Liver (tissue), 9 donors: ENCODE measurements around the gene TIA1. TPM values are rescaled to one million over a fixed set of nuclear protein-coding genes. Genes with fewer than 3 reads are reported as not detected.

Experiments used
- DNase-seq: peaks from one replicate; pipeline ENCODE4 v3.0.0-alpha.2; 2017; ENCODE audit warnings: low spot score
- H3K27ac ChIP-seq, 2 donors: one replicate each; pipeline ENCODE4 v1.7.0; 2013; ENCODE audit warnings: inconsistent platforms in 2 of 2, low read length in 2 of 2, control low read depth in 1 of 2, low read depth in 1 of 2, mild to moderate bottlenecking in 1 of 2
- H3K27me3 ChIP-seq, 4 donors: one replicate each; pipeline versions ENCODE4 v1.6.1 to v1.7.0; 2013; ENCODE audit warnings: low read length in 3 of 4, inconsistent platforms in 1 of 4, mild to moderate bottlenecking in 1 of 4, moderate library complexity in 1 of 4; ENCODE audit not compliant: control insufficient read depth in 4 of 4, insufficient read depth in 4 of 4
- H3K36me3 ChIP-seq, 4 donors: one replicate each; pipeline versions ENCODE4 v1.6.1 to v1.7.0; 2013; ENCODE audit warnings: low read length in 3 of 4, mild to moderate bottlenecking in 3 of 4, low read depth in 1 of 4, moderate library complexity in 1 of 4; ENCODE audit not compliant: control insufficient read depth in 4 of 4, insufficient read depth in 3 of 4
- H3K4me1 ChIP-seq, 4 donors: one replicate each; pipeline versions ENCODE4 v1.6.1 to v1.7.0; 2013; ENCODE audit warnings: low read length in 3 of 4, mild to moderate bottlenecking in 3 of 4, moderate library complexity in 1 of 4; ENCODE audit not compliant: control insufficient read depth in 4 of 4, insufficient read depth in 4 of 4
- H3K4me3 ChIP-seq, 3 donors: one replicate each; pipeline versions ENCODE4 v1.6.1 to v1.7.0; 2013; ENCODE audit warnings: low read length in 3 of 3, control low read depth in 1 of 3, low read depth in 1 of 3, mild to moderate bottlenecking in 1 of 3
- H3K9ac ChIP-seq, 2 donors: one replicate each; pipeline ENCODE4 v1.7.0; 2013; ENCODE audit warnings: low read length in 2 of 2, mild to moderate bottlenecking in 2 of 2, moderate library complexity in 2 of 2, control low read depth in 1 of 2, low read depth in 1 of 2
- H3K9me3 ChIP-seq, 4 donors: one replicate each; pipeline versions ENCODE4 v1.6.1 to v1.7.0; 2013; ENCODE audit warnings: low read length in 3 of 4; ENCODE audit not compliant: control insufficient read depth in 4 of 4
- EGR1 ChIP-seq, 2 donors: IDR thresholded peaks; 2 replicates each; pipeline ENCODE4 v1.6.1; 2016 to 2018; ENCODE audit warnings: antibody characterized with exemption in 2 of 2, low read depth in 2 of 2
- FOXA1 ChIP-seq: IDR thresholded peaks from 2 replicates; pipeline ENCODE4 v1.6.1; 2016; ENCODE audit warnings: antibody characterized with exemption
- FOXA2 ChIP-seq: IDR thresholded peaks from 2 replicates; pipeline ENCODE4 v1.6.1; 2016; ENCODE audit warnings: antibody characterized with exemption
- GABPA ChIP-seq, 2 donors: IDR thresholded peaks in 1 of 2; conservative IDR thresholded peaks in 1 of 2; 2 replicates each; pipeline ENCODE4 v1.6.1; 2016; ENCODE audit warnings: antibody characterized with exemption in 2 of 2, mild to moderate bottlenecking in 1 of 2, moderate library complexity in 1 of 2
- HNF4A ChIP-seq, 2 donors: conservative IDR thresholded peaks; 2 replicates each; pipeline ENCODE4 v1.6.1; 2016; ENCODE audit warnings: antibody characterized with exemption in 2 of 2, mild to moderate bottlenecking in 2 of 2
- HNF4G ChIP-seq: IDR thresholded peaks from 2 replicates; pipeline ENCODE4 v1.6.1; 2016; ENCODE audit warnings: antibody characterized with exemption
- JUND ChIP-seq, 2 donors: IDR thresholded peaks; 2 replicates each; pipeline ENCODE4 v1.6.1; 2016; ENCODE audit warnings: antibody characterized with exemption in 2 of 2
- NR2F2 ChIP-seq: IDR thresholded peaks from 2 replicates; pipeline ENCODE4 v1.6.1; 2016; ENCODE audit warnings: antibody characterized with exemption
- RAD21 ChIP-seq, 2 donors: IDR thresholded peaks; 2 replicates each; pipeline ENCODE4 v1.6.1; 2016; ENCODE audit warnings: antibody characterized with exemption in 2 of 2, mild to moderate bottlenecking in 2 of 2
- RXRA ChIP-seq, 2 donors: IDR thresholded peaks; 2 replicates each; pipeline ENCODE4 v1.6.1; 2017 to 2018; ENCODE audit warnings: antibody characterized with exemption in 2 of 2, mild to moderate bottlenecking in 1 of 2
- SP1 ChIP-seq: IDR thresholded peaks from 2 replicates; pipeline ENCODE4 v1.6.1; 2018; ENCODE audit warnings: antibody characterized with exemption, mild to moderate bottlenecking
- TAF1 ChIP-seq: conservative IDR thresholded peaks from 2 replicates; pipeline ENCODE4 v1.6.1; 2016; ENCODE audit warnings: antibody characterized with exemption, mild to moderate bottlenecking
- YY1 ChIP-seq: IDR thresholded peaks from 2 replicates; pipeline ENCODE4 v1.6.1; 2016; ENCODE audit warnings: antibody characterized with exemption, mild to moderate bottlenecking
- WGBS: extraction: QIAGEN DNeasy Blood & Tissue Kit; methylation state at CpG from one replicate; pipeline ENCODE4 v1.1.7; 2013; 5-methylcytosine and 5-hydroxymethylcytosine counted together
- polyA plus RNA-seq, 2 donors: library from polyadenylated mRNA; stranded (reverse) in 1 of 2; unstranded in 1 of 2; fragments of 200-250 nt in 1 of 2; fragments of >200 nt in 1 of 2; fragmentation: Nextera tagmentation in 1 of 2; extraction: Ambion mirVana in 1 of 2; gene quantifications; one replicate each; pipeline versions ENCODE4 v1.2.1 to v1.2.3, GENCODE V29; 2013 to 2015
- total RNA-seq, 2 donors: library from RNA; depleted of rRNA; stranded (reverse); fragments of >200 nt; gene quantifications; one replicate each; pipeline ENCODE4 v1.2.3, GENCODE V29; 2014
- TF ChIP-seq, protein P1 (sequence below): IDR thresholded peaks from 2 replicates; pipeline ENCODE4 v1.6.1; 2016; ENCODE audit warnings: antibody characterized with exemption
- TF ChIP-seq, protein P2 (sequence below): fragments of 150-350 bp; IDR thresholded peaks from 2 replicates; pipeline ENCODE4 v1.5.1; 2017; ENCODE audit warnings: improper control_type of control experiment, low read depth, low read length; ENCODE audit not compliant: missing input control
- TF ChIP-seq, protein P3 (sequence below): IDR thresholded peaks from 2 replicates; pipeline ENCODE4 v1.6.1; 2016; ENCODE audit warnings: antibody characterized with exemption, mild to moderate bottlenecking
- TF ChIP-seq, protein P4 (sequence below): IDR thresholded peaks from 2 replicates; pipeline ENCODE4 v1.6.1; 2016; ENCODE audit warnings: antibody characterized with exemption
- TF ChIP-seq, protein P5 (sequence below): IDR thresholded peaks from 2 replicates; pipeline ENCODE4 v1.6.1; 2016; ENCODE audit warnings: antibody characterized with exemption
- donor health status: healthy.
- donor health status: healthy.
- donor health status: healthy.
- donor health status: healthy.
- donor health status: healthy.

TIA1 gene
- total and polyA plus RNA-seq, 4 donors: 10.2 to 56.2 (median 46.6) TPM

DNA sequence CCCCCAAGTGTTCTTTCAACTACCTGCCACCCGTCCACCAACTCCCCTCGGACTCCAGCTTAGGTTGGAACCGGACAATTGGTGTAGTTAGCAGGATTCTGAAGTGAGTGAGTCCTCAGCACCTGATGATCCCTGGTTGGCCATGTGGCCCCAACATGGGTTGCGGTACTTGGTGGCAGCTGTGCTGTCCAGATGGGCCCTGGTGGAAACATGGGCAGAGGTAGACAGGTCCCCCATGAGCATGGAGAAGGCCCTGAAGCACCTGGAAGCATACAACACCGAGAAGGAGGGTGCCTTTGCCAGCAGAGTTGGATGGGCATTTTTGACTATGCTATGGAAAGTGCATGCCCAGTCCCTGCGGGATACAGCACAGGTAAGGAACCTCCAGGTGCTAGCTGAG, 46.6 kb downstream of the TIA1 start:
- WGBS: 96% methylated on average over 6 of the region's 6 CpGs
- H3K27ac ChIP-seq: no peak overlapping the region
- TF ChIP-seq GABPA (IDR thresholded peaks at IDR 0.05 in 1 of 2, conservative IDR thresholded peaks at IDR 0.05 in 1 of 2): no peak
- TF ChIP-seq, protein P1, sequence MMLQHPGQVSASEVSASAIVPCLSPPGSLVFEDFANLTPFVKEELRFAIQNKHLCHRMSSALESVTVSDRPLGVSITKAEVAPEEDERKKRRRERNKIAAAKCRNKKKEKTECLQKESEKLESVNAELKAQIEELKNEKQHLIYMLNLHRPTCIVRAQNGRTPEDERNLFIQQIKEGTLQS: no peak
- TF ChIP-seq, protein P2, sequence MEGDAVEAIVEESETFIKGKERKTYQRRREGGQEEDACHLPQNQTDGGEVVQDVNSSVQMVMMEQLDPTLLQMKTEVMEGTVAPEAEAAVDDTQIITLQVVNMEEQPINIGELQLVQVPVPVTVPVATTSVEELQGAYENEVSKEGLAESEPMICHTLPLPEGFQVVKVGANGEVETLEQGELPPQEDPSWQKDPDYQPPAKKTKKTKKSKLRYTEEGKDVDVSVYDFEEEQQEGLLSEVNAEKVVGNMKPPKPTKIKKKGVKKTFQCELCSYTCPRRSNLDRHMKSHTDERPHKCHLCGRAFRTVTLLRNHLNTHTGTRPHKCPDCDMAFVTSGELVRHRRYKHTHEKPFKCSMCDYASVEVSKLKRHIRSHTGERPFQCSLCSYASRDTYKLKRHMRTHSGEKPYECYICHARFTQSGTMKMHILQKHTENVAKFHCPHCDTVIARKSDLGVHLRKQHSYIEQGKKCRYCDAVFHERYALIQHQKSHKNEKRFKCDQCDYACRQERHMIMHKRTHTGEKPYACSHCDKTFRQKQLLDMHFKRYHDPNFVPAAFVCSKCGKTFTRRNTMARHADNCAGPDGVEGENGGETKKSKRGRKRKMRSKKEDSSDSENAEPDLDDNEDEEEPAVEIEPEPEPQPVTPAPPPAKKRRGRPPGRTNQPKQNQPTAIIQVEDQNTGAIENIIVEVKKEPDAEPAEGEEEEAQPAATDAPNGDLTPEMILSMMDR: no peak
- TF ChIP-seq JUND (IDR thresholded peaks at IDR 0.05): no peak
- TF ChIP-seq FOXA1: no peak
- no peak for TF ChIP-seq RAD21 (IDR thresholded peaks at IDR 0.05)
- TF ChIP-seq, protein P3, sequence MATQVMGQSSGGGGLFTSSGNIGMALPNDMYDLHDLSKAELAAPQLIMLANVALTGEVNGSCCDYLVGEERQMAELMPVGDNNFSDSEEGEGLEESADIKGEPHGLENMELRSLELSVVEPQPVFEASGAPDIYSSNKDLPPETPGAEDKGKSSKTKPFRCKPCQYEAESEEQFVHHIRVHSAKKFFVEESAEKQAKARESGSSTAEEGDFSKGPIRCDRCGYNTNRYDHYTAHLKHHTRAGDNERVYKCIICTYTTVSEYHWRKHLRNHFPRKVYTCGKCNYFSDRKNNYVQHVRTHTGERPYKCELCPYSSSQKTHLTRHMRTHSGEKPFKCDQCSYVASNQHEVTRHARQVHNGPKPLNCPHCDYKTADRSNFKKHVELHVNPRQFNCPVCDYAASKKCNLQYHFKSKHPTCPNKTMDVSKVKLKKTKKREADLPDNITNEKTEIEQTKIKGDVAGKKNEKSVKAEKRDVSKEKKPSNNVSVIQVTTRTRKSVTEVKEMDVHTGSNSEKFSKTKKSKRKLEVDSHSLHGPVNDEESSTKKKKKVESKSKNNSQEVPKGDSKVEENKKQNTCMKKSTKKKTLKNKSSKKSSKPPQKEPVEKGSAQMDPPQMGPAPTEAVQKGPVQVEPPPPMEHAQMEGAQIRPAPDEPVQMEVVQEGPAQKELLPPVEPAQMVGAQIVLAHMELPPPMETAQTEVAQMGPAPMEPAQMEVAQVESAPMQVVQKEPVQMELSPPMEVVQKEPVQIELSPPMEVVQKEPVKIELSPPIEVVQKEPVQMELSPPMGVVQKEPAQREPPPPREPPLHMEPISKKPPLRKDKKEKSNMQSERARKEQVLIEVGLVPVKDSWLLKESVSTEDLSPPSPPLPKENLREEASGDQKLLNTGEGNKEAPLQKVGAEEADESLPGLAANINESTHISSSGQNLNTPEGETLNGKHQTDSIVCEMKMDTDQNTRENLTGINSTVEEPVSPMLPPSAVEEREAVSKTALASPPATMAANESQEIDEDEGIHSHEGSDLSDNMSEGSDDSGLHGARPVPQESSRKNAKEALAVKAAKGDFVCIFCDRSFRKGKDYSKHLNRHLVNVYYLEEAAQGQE: no peak
- TF ChIP-seq, protein P4, sequence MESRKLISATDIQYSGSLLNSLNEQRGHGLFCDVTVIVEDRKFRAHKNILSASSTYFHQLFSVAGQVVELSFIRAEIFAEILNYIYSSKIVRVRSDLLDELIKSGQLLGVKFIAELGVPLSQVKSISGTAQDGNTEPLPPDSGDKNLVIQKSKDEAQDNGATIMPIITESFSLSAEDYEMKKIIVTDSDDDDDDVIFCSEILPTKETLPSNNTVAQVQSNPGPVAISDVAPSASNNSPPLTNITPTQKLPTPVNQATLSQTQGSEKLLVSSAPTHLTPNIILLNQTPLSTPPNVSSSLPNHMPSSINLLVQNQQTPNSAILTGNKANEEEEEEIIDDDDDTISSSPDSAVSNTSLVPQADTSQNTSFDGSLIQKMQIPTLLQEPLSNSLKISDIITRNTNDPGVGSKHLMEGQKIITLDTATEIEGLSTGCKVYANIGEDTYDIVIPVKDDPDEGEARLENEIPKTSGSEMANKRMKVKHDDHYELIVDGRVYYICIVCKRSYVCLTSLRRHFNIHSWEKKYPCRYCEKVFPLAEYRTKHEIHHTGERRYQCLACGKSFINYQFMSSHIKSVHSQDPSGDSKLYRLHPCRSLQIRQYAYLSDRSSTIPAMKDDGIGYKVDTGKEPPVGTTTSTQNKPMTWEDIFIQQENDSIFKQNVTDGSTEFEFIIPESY: no peak
- TF ChIP-seq NR2F2: no peak
- TF ChIP-seq HNF4G: no peak
- TF ChIP-seq HNF4A (conservative IDR thresholded peaks at IDR 0.05): no peak
- TF ChIP-seq YY1: no peak
- TF ChIP-seq FOXA2: no peak
- no peak for TF ChIP-seq SP1
- no peak for TF ChIP-seq TAF1
- TF ChIP-seq, protein P5, sequence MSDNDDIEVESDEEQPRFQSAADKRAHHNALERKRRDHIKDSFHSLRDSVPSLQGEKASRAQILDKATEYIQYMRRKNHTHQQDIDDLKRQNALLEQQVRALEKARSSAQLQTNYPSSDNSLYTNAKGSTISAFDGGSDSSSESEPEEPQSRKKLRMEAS: no peak
- TF ChIP-seq RXRA (IDR thresholded peaks at IDR 0.05): no peak
- TF ChIP-seq EGR1 (IDR thresholded peaks at IDR 0.05; ENCODE audit: low read depth in 2 of 2): no peak
- no peak for DNase-seq
- H3K9me3 ChIP-seq: no peaks in the 10 kb centered on the region
- H3K4me1 ChIP-seq: peaks cover 0 to 16% (median 5%) of the 10 kb centered on the region in 4 donors
- no peaks in the 10 kb centered on the region for H3K36me3 ChIP-seq
- H3K27me3 ChIP-seq: no peaks in the 10 kb centered on the region
- H3K4me3 ChIP-seq: no peak overlapping the region
- H3K9ac ChIP-seq: no peak overlapping the region
